22Rv1 (cell line): Measurements from ENCODE around the gene GET3.

ENCODE experiments used
- ZFX ChIP-seq: fragments of 450-650 bp; IDR thresholded peaks from 2 replicates; pipeline ENCODE4 v1.6.1; 2017; ENCODE audit warnings: antibody characterized with exemption, borderline replicate concordance
- TF ChIP-seq, protein P1 (sequence below): fragments of 450-650 bp; IDR thresholded peaks from 2 replicates; pipeline ENCODE4 v1.5.1; 2017; ENCODE audit warnings: mild to moderate bottlenecking

DNA sequence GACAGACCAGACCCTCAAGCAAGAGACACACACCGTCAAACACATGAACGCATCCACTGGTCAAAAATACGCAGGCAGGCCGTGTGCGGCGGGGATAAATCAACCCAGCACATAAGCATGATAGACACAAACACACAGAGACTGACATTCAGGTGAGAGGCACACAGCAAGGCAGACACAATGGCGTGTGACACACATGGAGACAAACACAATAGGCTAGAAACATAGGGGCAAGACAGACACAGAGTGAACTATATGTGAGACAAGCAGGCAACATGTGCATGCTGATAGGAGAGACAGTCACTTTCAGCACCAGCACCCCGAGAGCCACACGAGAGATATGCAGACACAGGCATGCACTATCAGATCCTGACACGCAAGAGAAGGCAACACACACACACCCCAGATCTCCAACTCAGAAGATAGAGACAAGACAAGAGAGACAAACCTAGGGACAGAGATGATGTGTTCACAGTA lies 47.1 kb downstream of the GET3 start:
- TF ChIP-seq, protein P1, sequence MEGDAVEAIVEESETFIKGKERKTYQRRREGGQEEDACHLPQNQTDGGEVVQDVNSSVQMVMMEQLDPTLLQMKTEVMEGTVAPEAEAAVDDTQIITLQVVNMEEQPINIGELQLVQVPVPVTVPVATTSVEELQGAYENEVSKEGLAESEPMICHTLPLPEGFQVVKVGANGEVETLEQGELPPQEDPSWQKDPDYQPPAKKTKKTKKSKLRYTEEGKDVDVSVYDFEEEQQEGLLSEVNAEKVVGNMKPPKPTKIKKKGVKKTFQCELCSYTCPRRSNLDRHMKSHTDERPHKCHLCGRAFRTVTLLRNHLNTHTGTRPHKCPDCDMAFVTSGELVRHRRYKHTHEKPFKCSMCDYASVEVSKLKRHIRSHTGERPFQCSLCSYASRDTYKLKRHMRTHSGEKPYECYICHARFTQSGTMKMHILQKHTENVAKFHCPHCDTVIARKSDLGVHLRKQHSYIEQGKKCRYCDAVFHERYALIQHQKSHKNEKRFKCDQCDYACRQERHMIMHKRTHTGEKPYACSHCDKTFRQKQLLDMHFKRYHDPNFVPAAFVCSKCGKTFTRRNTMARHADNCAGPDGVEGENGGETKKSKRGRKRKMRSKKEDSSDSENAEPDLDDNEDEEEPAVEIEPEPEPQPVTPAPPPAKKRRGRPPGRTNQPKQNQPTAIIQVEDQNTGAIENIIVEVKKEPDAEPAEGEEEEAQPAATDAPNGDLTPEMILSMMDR, result no peak
- no peak for TF ChIP-seq ZFX
